Endothelial cell of umbilical vein (primary cell): ENCODE results near the gene TSPAN9. TPM values are rescaled to one million over a fixed set of nuclear protein-coding genes. Genes with fewer than 3 reads are reported as not detected.

Experiments used
- BruUV-seq: library from RNA; stranded (reverse); fragments of 400-500 nt; replicated peaks from 2 replicates; lab custom pipeline; 2021; lab: Mats Ljungman, UMichigan
- CTCF ChIA-PET: fragments of 300-600, 350-600 bp; sonication (Branson Sonifier 250); formaldehyde crosslinking; loops from one replicate; lab custom pipeline; 2021; ENCODE audit warnings: antibody characterized with exemption, inconsistent platforms; lab: Charles Lee
- POLR2A ChIA-PET: fragments of 300-600, 350-600 bp; sonication (Branson Sonifier 250); formaldehyde crosslinking; loops from one replicate; lab custom pipeline; 2021; ENCODE audit warnings: antibody characterized with exemption, inconsistent platforms; lab: Charles Lee
- DNase-seq: peaks from one replicate; pipeline ENCODE4 v3.0.0-alpha.2; 2011; ENCODE audit warnings: low read depth, low spot score
- FAIRE-seq: peaks from 2 replicates; lab custom pipeline; 2011; peaks lifted over from hg19 to GRCh38; lab: Jason Lieb, UNC
- H2AFZ ChIP-seq: 2 replicates; pipeline ENCODE4 v1.6.0; 2012; ENCODE audit warnings: low read depth, low read length, control low read depth, inconsistent platforms
- H3K27ac ChIP-seq: 2 replicates; pipeline ENCODE4 v1.5.1; 2011; ENCODE audit warnings: low read depth, mild to moderate bottlenecking, control low read depth, low read length, moderate library complexity; ENCODE audit not compliant: insufficient read depth
- H3K27me3 ChIP-seq, 2 experiments: 2 replicates each; pipeline versions ENCODE4 v1.6.0 to v1.6.1; 2011; ENCODE audit warnings: low read length in 2 of 2, mixed read lengths in 1 of 2; ENCODE audit not compliant: control insufficient read depth in 2 of 2, insufficient read depth in 2 of 2
- H3K36me3 ChIP-seq, 2 experiments: 2 replicates in 1 of 2; 3 replicates in 1 of 2; pipeline ENCODE4 v1.5.1; 2011; ENCODE audit warnings: low read length in 2 of 2, mild to moderate bottlenecking in 1 of 2, moderate library complexity in 1 of 2; ENCODE audit not compliant: control insufficient read depth in 2 of 2, insufficient read depth in 2 of 2; ENCODE audit errors: extremely low read depth in 1 of 2
- H3K4me1 ChIP-seq: 3 replicates; pipeline ENCODE4 v1.5.1; 2011; ENCODE audit warnings: mild to moderate bottlenecking, low read length; ENCODE audit not compliant: control insufficient read depth, insufficient read depth; ENCODE audit errors: extremely low read depth
- H3K4me2 ChIP-seq: 2 replicates; pipeline ENCODE4 v1.6.1; 2011; ENCODE audit warnings: low read length, control low read depth, mixed read lengths; ENCODE audit not compliant: insufficient read depth
- H3K4me3 ChIP-seq, 3 experiments: fragments of 200-600 bp in 1 of 3; sonication (generic), shearing (Covaris generic) in 1 of 3; replicated peaks in 1 of 3; 2 replicates each; pipeline ENCODE4 v1.5.1; 2011 to 2016; ENCODE audit warnings: control low read depth in 3 of 3, low read length in 3 of 3, mild to moderate bottlenecking in 2 of 3, inconsistent platforms in 1 of 3, low read depth in 1 of 3, moderate library complexity in 1 of 3; ENCODE audit not compliant: insufficient read depth in 1 of 3
- H3K79me2 ChIP-seq: 2 replicates; pipeline ENCODE4 v1.6.0; 2012; ENCODE audit warnings: low read length, inconsistent platforms; ENCODE audit not compliant: control insufficient read depth, insufficient read depth
- H3K9ac ChIP-seq: replicated peaks from 2 replicates; pipeline ENCODE3; 2011; ENCODE audit warnings: low read length, control low read depth; ENCODE audit not compliant: insufficient read depth; ENCODE audit errors: extremely low read depth
- H3K9me1 ChIP-seq: replicated peaks from 3 replicates; pipeline ENCODE4 v1.6.0; 2011; ENCODE audit warnings: mild to moderate bottlenecking, low read length; ENCODE audit not compliant: control insufficient read depth, insufficient read depth; ENCODE audit errors: extremely low read depth
- H3K9me3 ChIP-seq: replicated peaks from 2 replicates; pipeline ENCODE4 v1.5.1; 2012; ENCODE audit warnings: low read length, inconsistent platforms; ENCODE audit not compliant: control insufficient read depth, insufficient read depth
- H4K20me1 ChIP-seq: replicated peaks from 2 replicates; pipeline ENCODE3; 2011; ENCODE audit warnings: mild to moderate bottlenecking, low read length; ENCODE audit not compliant: control insufficient read depth, insufficient read depth; ENCODE audit errors: extremely low read depth
- EZH2 ChIP-seq: IDR thresholded peaks from 2 replicates; pipeline ENCODE4 v1.6.1; 2012; ENCODE audit warnings: borderline replicate concordance, low read depth, mild to moderate bottlenecking, moderate library complexity, low read length, inconsistent platforms; ENCODE audit not compliant: severe bottlenecking
- FOS ChIP-seq: IDR thresholded peaks from 2 replicates; pipeline ENCODE4 v1.6.1; 2011; ENCODE audit warnings: mild to moderate bottlenecking, low read length, moderate library complexity, borderline replicate concordance; ENCODE audit not compliant: insufficient read depth
- GATA2 ChIP-seq: IDR thresholded peaks from 2 replicates; pipeline ENCODE4 v1.7.0; 2011; ENCODE audit warnings: low read depth, mild to moderate bottlenecking, moderate library complexity, mixed read lengths, low read length; ENCODE audit not compliant: insufficient read length, insufficient read depth
- JUN ChIP-seq: IDR thresholded peaks from 2 replicates; pipeline ENCODE4 v1.6.1; 2011; ENCODE audit warnings: borderline replicate concordance, low read depth; ENCODE audit not compliant: insufficient read length, insufficient read depth
- MYC ChIP-seq: IDR thresholded peaks from one replicate; pipeline ENCODE4 v1.6.1; 2011; ENCODE audit warnings: mild to moderate bottlenecking, low read depth, low read length
- POLR2A ChIP-seq: IDR thresholded peaks from 2 replicates; pipeline ENCODE4 v1.6.1; 2012; ENCODE audit warnings: low read depth, mild to moderate bottlenecking, control low read depth, low read length
- POLR2AphosphoS5 ChIP-seq: IDR thresholded peaks from 2 replicates; pipeline ENCODE4 v1.6.1; 2012; ENCODE audit warnings: low read depth, mild to moderate bottlenecking, control low read depth, low read length, moderate library complexity; ENCODE audit not compliant: insufficient read depth
- dilution Hi-C: fragments of 300-500 bp; cut with MboI; formaldehyde crosslinking; loops from one replicate; pipeline ENCODE4 v1.15.0; 2019; ENCODE audit warnings: low sequenced_read_pairs; ENCODE audit not compliant: extremely low pct_ligation_motif_present
- intact Hi-C: fragments of 100-400 bp; cut with micrococcal nuclease; formaldehyde crosslinking; loops from one replicate; pipeline ENCODE4 v1.10.0; 2022
- polyA plus RNA-seq, 4 experiments: library from polyadenylated mRNA; depleted of rRNA in 3 of 4; stranded (reverse) in 3 of 4; unstranded in 1 of 4; fragments of >200 nt; gene quantifications; 2 replicates each; pipeline versions ENCODE4 v1.2.1 to v1.2.3, GENCODE V29; 2011 to 2012; ENCODE audit warnings: missing spikeins in 1 of 4
- total RNA-seq: library from RNA; stranded (reverse); gene quantifications from 2 replicates; pipeline ENCODE4 v1.2.3, GENCODE V29; 2021
- TF ChIP-seq, protein P1 (sequence below): IDR thresholded peaks from 2 replicates; pipeline ENCODE4 v1.6.1; 2011; ENCODE audit not compliant: insufficient read depth, insufficient read length
- TF ChIP-seq, protein P2 (sequence below), 2 donors: IDR thresholded peaks; 1 replicate in 1 of 2; 2 replicates in 1 of 2; pipeline ENCODE4 v1.5.1; 2011; ENCODE audit warnings: low read length in 2 of 2, mild to moderate bottlenecking in 2 of 2, moderate library complexity in 2 of 2, control low read depth in 1 of 2, inconsistent platforms in 1 of 2, low read depth in 1 of 2; ENCODE audit not compliant: insufficient read depth in 1 of 2; ENCODE audit errors: extremely low read depth in 1 of 2

The TSPAN9 gene
- total and polyA plus RNA-seq, 2 donors (not counting 3 experiments of a cell fraction or from before 2014, with no cell fraction given), result 43.3 to 66.8 TPM

DNA sequence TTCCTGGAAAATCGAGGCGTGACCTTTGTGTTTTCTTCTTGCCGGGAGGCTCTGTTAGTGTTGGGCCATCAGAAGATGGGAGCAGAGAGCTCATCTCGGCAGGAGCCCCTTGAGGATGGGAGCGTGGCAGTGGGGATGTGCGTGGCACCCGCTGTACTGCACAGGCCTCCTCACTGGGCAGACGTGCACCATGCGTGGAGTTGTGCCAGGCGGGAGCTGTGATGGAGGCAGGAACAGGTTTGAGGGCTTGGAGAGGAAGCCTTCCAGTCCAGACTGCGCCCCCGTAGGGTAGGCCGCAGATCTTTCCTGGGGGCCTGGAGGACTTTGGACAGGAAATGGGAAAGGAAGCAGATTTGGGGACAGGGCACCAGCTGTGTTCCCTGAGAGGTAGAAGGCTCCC, 197.5 kb downstream of the TSPAN9 start:
- POLR2A ChIA-PET, result no interaction called here
- intact Hi-C loops (loop anchor here (1.0 to 5.0 kb wide), 5 partner anchors 57 to 201 kb away; no protein-coding TSS in a partner anchor), dilution Hi-C loops (loop anchor here (5.0 to 10.0 kb wide), 2 partner anchors 142 to 200 kb away; partner anchors contain the start of gene TSPAN9)
- no peak for FAIRE-seq
- Histone ChIP-seq H3K4me2 (no peak overlapping the region), H3K9me1 (no peaks in the 10 kb centered on the region), H3K36me3 (peaks cover 0 to 2% of the 10 kb centered on the region in 2 experiments), H3K27me3 (no peaks in the 10 kb centered on the region), H2AFZ (no peak overlapping the region), H3K9ac (no peak overlapping the region), H3K4me3 (no peak overlapping the region), H4K20me1 (no peaks in the 10 kb centered on the region), H3K9me3 (no peaks in the 10 kb centered on the region), H3K4me1 (no peaks in the 10 kb centered on the region), H3K79me2 (no peaks in the 10 kb centered on the region), H3K27ac (no peak overlapping the region)
- DNase-seq, result no peak
- TF ChIP-seq EZH2 (no peak), GATA2 (no peak), FOS (no peak), POLR2AphosphoS5 (no peak), JUN (no peak), MYC (no peak), POLR2A (no peak)
- TF ChIP-seq, protein P1, sequence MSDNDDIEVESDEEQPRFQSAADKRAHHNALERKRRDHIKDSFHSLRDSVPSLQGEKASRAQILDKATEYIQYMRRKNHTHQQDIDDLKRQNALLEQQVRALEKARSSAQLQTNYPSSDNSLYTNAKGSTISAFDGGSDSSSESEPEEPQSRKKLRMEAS, result no peak
- TF ChIP-seq, protein P2, sequence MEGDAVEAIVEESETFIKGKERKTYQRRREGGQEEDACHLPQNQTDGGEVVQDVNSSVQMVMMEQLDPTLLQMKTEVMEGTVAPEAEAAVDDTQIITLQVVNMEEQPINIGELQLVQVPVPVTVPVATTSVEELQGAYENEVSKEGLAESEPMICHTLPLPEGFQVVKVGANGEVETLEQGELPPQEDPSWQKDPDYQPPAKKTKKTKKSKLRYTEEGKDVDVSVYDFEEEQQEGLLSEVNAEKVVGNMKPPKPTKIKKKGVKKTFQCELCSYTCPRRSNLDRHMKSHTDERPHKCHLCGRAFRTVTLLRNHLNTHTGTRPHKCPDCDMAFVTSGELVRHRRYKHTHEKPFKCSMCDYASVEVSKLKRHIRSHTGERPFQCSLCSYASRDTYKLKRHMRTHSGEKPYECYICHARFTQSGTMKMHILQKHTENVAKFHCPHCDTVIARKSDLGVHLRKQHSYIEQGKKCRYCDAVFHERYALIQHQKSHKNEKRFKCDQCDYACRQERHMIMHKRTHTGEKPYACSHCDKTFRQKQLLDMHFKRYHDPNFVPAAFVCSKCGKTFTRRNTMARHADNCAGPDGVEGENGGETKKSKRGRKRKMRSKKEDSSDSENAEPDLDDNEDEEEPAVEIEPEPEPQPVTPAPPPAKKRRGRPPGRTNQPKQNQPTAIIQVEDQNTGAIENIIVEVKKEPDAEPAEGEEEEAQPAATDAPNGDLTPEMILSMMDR (IDR thresholded peaks at IDR 0.05; ENCODE audit: extremely low read depth in 1 of 2, insufficient read depth in 1 of 2, low read depth in 1 of 2, low read length in 2 of 2), result no peak
- BruUV-seq, result no TSS peak
- CTCF ChIA-PET, result interaction anchor here (0.8 to 8.0 kb wide), 46 partner anchors 8 to 1002 kb away, joined by 3 to 312 read pairs (median 7); no protein-coding TSS in a partner anchor
